Amygdala (tissue), 56 donors: ENCODE measurements around the gene ATAT1.
"Not testable (repeated sequence)": the region's sequence is repeated elsewhere in the genome, so short reads cannot be mapped to it uniquely, and the experiment has no call there.

Experiments
- DNase-seq, 56 donors: peaks; one replicate each; lab custom pipeline; 2025; lab: John Stamatoyannopoulos, UW

ATAT1 gene

GRCh38 chr6:30646450-30647241 lies 20.0 kb downstream of the ATAT1 start, which contains the start of gene C6orf136:
TSS of gene C6orf136 (plus strand) at chr6:30647133. CDS start at chr6:30647232, 99 bp downstream.
- peak; percentile 42 to 97 (median 87) for DNase-seq

GRCh38 chr6:30647242-30648116 lies 20.8 kb downstream of the ATAT1 start:
- peak in 49 of 56 donors; percentile 24 to 92 (median 71) for DNase-seq

GRCh38 chr6:30651143-30651542 lies 24.5 kb downstream of the ATAT1 start:
- no peak for DNase-seq

- no peak for DNase-seq
Measured at GRCh38 chr6:30654798-30655742, 28.4 kb downstream of the ATAT1 start.

- DNase-seq: no peak
Measured at GRCh38 chr6:30655743-30656094, 29.0 kb downstream of the ATAT1 start.

- DNase-seq: peak in 4 of 56 donors; percentile 4 to 14 (median 9)
Measured at GRCh38 chr6:30656513-30656912, 29.8 kb downstream of the ATAT1 start.

GRCh38 chr6:30657454-30657853 lies 30.8 kb downstream of the ATAT1 start:
- no peak for DNase-seq

GRCh38 chr6:30657922-30658321 lies 31.2 kb downstream of the ATAT1 start:
- not testable (repeated sequence) for DNase-seq

- no peak for DNase-seq
Measured at GRCh38 chr6:30664994-30665767, 38.5 kb downstream of the ATAT1 start.

GRCh38 chr6:30666300-30666699 lies 39.6 kb downstream of the ATAT1 start:
- DNase-seq: not testable (repeated sequence)

GRCh38 chr6:30670760-30671527 lies 44.3 kb downstream of the ATAT1 start:
- no peak for DNase-seq

GRCh38 chr6:30672445-30673253 lies 46.0 kb downstream of the ATAT1 start, which contains the start of gene DHX16:
TSS of gene DHX16 (minus strand) at chr6:30673006. CDS start at chr6:30672841, 165 bp downstream.
- peak in 55 of 56 donors; percentile 34 to 95 (median 79) for DNase-seq

GRCh38 chr6:30676660-30677285 lies 50.1 kb downstream of the ATAT1 start:
- DNase-seq: no peak

GRCh38 chr6:30678964-30679726 lies 52.5 kb downstream of the ATAT1 start:
- DNase-seq: peak in 53 of 56 donors; percentile 6 to 92 (median 64)

- no peak for DNase-seq
Measured at GRCh38 chr6:30679765-30680535, 53.3 kb downstream of the ATAT1 start.

GRCh38 chr6:30681766-30682142 lies 55.1 kb downstream of the ATAT1 start:
- DNase-seq: no peak
